H9 (cell line): ENCODE results near the gene NLE1. TPM values are rescaled to one million over a fixed set of nuclear protein-coding genes. Genes with fewer than 3 reads are reported as not detected.
A peak's percentile ranks its signal among the peaks of the same experiment; 100 is the strongest.

Source experiments
- DNase-seq: peaks from one replicate; pipeline ENCODE4 v3.0.0-alpha.2; 2017
- H2AFZ ChIP-seq: one replicate; pipeline ENCODE4 v1.6.1; 2013; ENCODE audit warnings: mild to moderate bottlenecking, low read length, control low read depth, moderate library complexity
- H2AK5ac ChIP-seq: 2 replicates; pipeline ENCODE4 v1.6.1; 2013; ENCODE audit warnings: low read length, control low read depth, mixed read lengths; ENCODE audit not compliant: insufficient read length
- H2BK120ac ChIP-seq: one replicate; pipeline ENCODE4 v1.6.1; 2013; ENCODE audit warnings: low read depth, mild to moderate bottlenecking, low read length, control low read depth, inconsistent platforms; ENCODE audit not compliant: poor library complexity, severe bottlenecking
- H2BK12ac ChIP-seq: 2 replicates; pipeline ENCODE4 v1.6.1; 2013; ENCODE audit warnings: low read length, control low read depth, mixed read lengths, low read depth; ENCODE audit not compliant: insufficient read length
- H2BK15ac ChIP-seq: 2 replicates; pipeline ENCODE4 v1.6.1; 2013; ENCODE audit warnings: low read depth, low read length, control low read depth
- H2BK20ac ChIP-seq: one replicate; pipeline ENCODE4 v1.6.1; 2013; ENCODE audit warnings: low read depth, mild to moderate bottlenecking, low read length, control low read depth, inconsistent platforms; ENCODE audit not compliant: poor library complexity, severe bottlenecking
- H2BK5ac ChIP-seq: 2 replicates; pipeline ENCODE4 v1.6.1; 2013; ENCODE audit warnings: low read length, control low read depth, mixed read lengths; ENCODE audit not compliant: insufficient read length
- H3K14ac ChIP-seq: 2 replicates; pipeline ENCODE4 v1.6.1; 2013; ENCODE audit warnings: low read length, control low read depth; ENCODE audit not compliant: insufficient read depth
- H3K18ac ChIP-seq: 2 replicates; pipeline ENCODE4 v1.6.1; 2013; ENCODE audit warnings: low read depth, mild to moderate bottlenecking, mixed read lengths, low read length, control low read depth; ENCODE audit not compliant: insufficient read length
- H3K23ac ChIP-seq: 2 replicates; pipeline ENCODE4 v1.6.1; 2013; ENCODE audit warnings: low read length, control low read depth, mixed read lengths, low read depth; ENCODE audit not compliant: insufficient read length
- H3K23me2 ChIP-seq: 2 replicates; pipeline ENCODE4 v1.6.1; 2013; ENCODE audit warnings: low read depth, mild to moderate bottlenecking, mixed read lengths, low read length, control low read depth; ENCODE audit not compliant: insufficient read length, poor library complexity, severe bottlenecking
- H3K27ac ChIP-seq: 2 replicates; pipeline ENCODE4 v1.5.1; 2013; ENCODE audit warnings: low read length, control low read depth, mixed read lengths, low read depth; ENCODE audit not compliant: insufficient read length
- H3K27me3 ChIP-seq: 2 replicates; pipeline ENCODE4 v1.6.1; 2013; ENCODE audit warnings: low read length, control low read depth, inconsistent platforms; ENCODE audit not compliant: insufficient read depth
- H3K4ac ChIP-seq: 2 replicates; pipeline ENCODE4 v1.6.1; 2013; ENCODE audit warnings: low read depth, mild to moderate bottlenecking, control low read depth, inconsistent platforms, low read length, moderate library complexity
- H3K4me1 ChIP-seq: 2 replicates; pipeline ENCODE4 v1.6.1; 2013; ENCODE audit warnings: low read length, control low read depth, inconsistent platforms; ENCODE audit not compliant: insufficient read depth
- H3K4me2 ChIP-seq: 2 replicates; pipeline ENCODE4 v1.6.1; 2013; ENCODE audit warnings: low read length, control low read depth, mixed read lengths; ENCODE audit not compliant: insufficient read length, insufficient read depth
- H3K56ac ChIP-seq: 2 replicates; pipeline ENCODE4 v1.6.1; 2013; ENCODE audit warnings: low read depth, mild to moderate bottlenecking, mixed read lengths, low read length, control low read depth; ENCODE audit not compliant: insufficient read length
- H3K79me1 ChIP-seq: 2 replicates; pipeline ENCODE4 v1.6.1; 2013; ENCODE audit warnings: low read depth, mild to moderate bottlenecking, moderate library complexity, low read length, control low read depth, inconsistent platforms; ENCODE audit not compliant: insufficient read depth, poor library complexity, severe bottlenecking
- H3K79me2 ChIP-seq: 2 replicates; pipeline ENCODE4 v1.6.1; 2013; ENCODE audit warnings: low read length, control low read depth, inconsistent platforms; ENCODE audit not compliant: insufficient read depth
- H3K9ac ChIP-seq: 2 replicates; pipeline ENCODE4 v1.6.1; 2013; ENCODE audit warnings: low read length, control low read depth, mixed read lengths; ENCODE audit not compliant: insufficient read length; ENCODE audit errors: extremely low read depth
- H3K9me3 ChIP-seq: one replicate; pipeline ENCODE4 v1.6.1; 2013; ENCODE audit warnings: low read depth, low read length, inconsistent platforms; ENCODE audit not compliant: control insufficient read depth
- H3T11ph ChIP-seq: one replicate; pipeline ENCODE4 v1.6.1; 2013; ENCODE audit warnings: mild to moderate bottlenecking, low read length, control low read depth, inconsistent platforms
- H4K20me1 ChIP-seq: one replicate; pipeline ENCODE4 v1.6.1; 2013; ENCODE audit not compliant: control insufficient read depth, insufficient read length, insufficient read depth
- H4K5ac ChIP-seq: 2 replicates; pipeline ENCODE4 v1.6.1; 2013; ENCODE audit warnings: low read depth, mild to moderate bottlenecking, mixed read lengths, low read length, control low read depth; ENCODE audit not compliant: insufficient read length
- H4K8ac ChIP-seq: replicated peaks from 2 replicates; pipeline ENCODE4 v1.6.1; 2013; ENCODE audit warnings: low read length, control low read depth, mixed read lengths, low read depth; ENCODE audit not compliant: insufficient read length
- H4K91ac ChIP-seq: 2 replicates; pipeline ENCODE4 v1.6.1; 2013; ENCODE audit warnings: low read depth, mild to moderate bottlenecking, moderate library complexity, mixed read lengths, low read length, control low read depth; ENCODE audit not compliant: insufficient read length
- H3K27ac Mint-ChIP-seq, 3 experiments: 2 replicates in 2 of 3; 3 replicates in 1 of 3; pipeline ENCODE4 v1.8.0; 2020 to 2021; ENCODE audit warnings: mixed read lengths in 3 of 3, mild to moderate bottlenecking in 1 of 3, moderate library complexity in 1 of 3
- H3K27me3 Mint-ChIP-seq: 2 replicates; pipeline ENCODE4 v1.8.0; 2021; ENCODE audit warnings: low read depth, mild to moderate bottlenecking, moderate library complexity, mixed read lengths
- H3K36me3 Mint-ChIP-seq, 3 experiments: 2 replicates in 2 of 3; 3 replicates in 1 of 3; pipeline ENCODE4 v1.8.0; 2020 to 2021; ENCODE audit warnings: low read depth in 3 of 3, mixed read lengths in 3 of 3; ENCODE audit not compliant: insufficient read depth in 1 of 3
- H3K4me1 Mint-ChIP-seq, 2 experiments: 2 replicates each; pipeline ENCODE4 v1.8.0; 2020; ENCODE audit warnings: mixed read lengths in 2 of 2
- H3K4me3 Mint-ChIP-seq, 2 experiments: 2 replicates in 1 of 2; 3 replicates in 1 of 2; pipeline ENCODE4 v1.8.0; 2020 to 2021; ENCODE audit warnings: mild to moderate bottlenecking in 2 of 2, mixed read lengths in 2 of 2, moderate library complexity in 1 of 2
- H3K9me3 Mint-ChIP-seq, 2 experiments: 2 replicates in 1 of 2; 3 replicates in 1 of 2; pipeline ENCODE4 v1.8.0; 2020; ENCODE audit warnings: mild to moderate bottlenecking in 2 of 2, mixed read lengths in 2 of 2, moderate library complexity in 1 of 2
- WGBS: extraction: QIAGEN DNeasy Blood & Tissue Kit; methylation state at CpG from one replicate; pipeline ENCODE4 v1.1.7; 2013; ENCODE audit warnings: missing lambda C conversion rate, low lambda C conversion rate, mixed read lengths; ENCODE audit not compliant: insufficient read length; ENCODE audit errors: extremely low coverage; 5-methylcytosine and 5-hydroxymethylcytosine counted together
- total RNA-seq: library from RNA; stranded (reverse); gene quantifications from 2 replicates; pipeline ENCODE4 v1.2.1, GENCODE V29; 2021
- TF ChIP-seq, protein P1 (sequence below): fragments of 200-600 bp; sonication (generic); conservative IDR thresholded peaks from 3 replicates; pipeline ENCODE4 v1.8.0; 2021; ENCODE audit warnings: antibody characterized with exemption, mild to moderate bottlenecking

NLE1 gene
- total RNA-seq, 1 experiment from 2014 or later = 43.9 TPM

DNA sequence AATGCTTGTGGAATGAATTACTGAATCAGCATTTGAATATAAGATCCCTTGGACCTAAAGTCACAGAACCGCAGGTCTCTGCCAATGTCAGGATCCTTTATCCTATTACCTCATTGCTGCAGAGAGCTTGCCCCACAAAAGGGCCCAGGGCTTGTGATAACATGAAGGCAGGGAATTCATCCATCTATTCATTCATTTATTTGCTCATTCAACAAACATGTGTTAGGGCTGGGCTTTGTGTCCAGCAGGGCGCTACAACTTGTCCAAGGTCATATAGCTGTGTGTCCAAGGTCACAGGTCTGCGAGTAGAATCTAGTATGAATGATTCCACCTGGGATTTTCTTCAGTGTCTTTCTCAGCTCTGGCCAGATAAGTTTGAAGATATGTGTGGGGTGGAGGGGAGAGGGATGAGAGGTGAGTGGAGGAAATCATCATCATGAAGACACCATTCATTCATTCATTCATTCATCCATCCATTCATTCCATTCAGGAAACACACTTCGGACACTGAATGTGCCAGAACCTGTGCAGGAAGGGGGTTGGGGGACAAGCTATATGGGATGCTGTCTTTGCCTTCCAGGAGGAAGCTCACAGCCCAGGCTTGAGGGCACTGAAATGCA, 4.2 kb upstream of the NLE1 start:
- Histone ChIP-seq H2AFZ (no peak overlapping the region), H3K79me1 (no peaks in the 10 kb centered on the region), H3K23ac (no peak overlapping the region), H3K27ac (no peak overlapping the region), H2AK5ac (no peak overlapping the region), H4K5ac (no peak overlapping the region), H3K9ac (no peak overlapping the region), H3K4me1 (no peaks in the 10 kb centered on the region), H3K27me3 (no peaks in the 10 kb centered on the region), H2BK5ac (no peak overlapping the region), H3K14ac (no peak overlapping the region), H2BK15ac (no peak overlapping the region), H2BK12ac (no peak overlapping the region), H3K18ac (no peak overlapping the region), H3K9me3 (no peaks in the 10 kb centered on the region), H3K4ac (no peak overlapping the region), H4K91ac (no peak overlapping the region), H2BK120ac (no peak overlapping the region), H3K23me2 (no peaks in the 10 kb centered on the region), H2BK20ac (no peak overlapping the region), H3K56ac (no peak overlapping the region), H4K20me1 (no peaks in the 10 kb centered on the region), H3K79me2 (peaks cover 4% of the 10 kb centered on the region; the same call in 1 of the 2 replicates), H3K4me2 (no peak overlapping the region), H3T11ph (no peak overlapping the region), H4K8ac (no peak overlapping the region)
- peak overlapping the region in 1 of 3 experiments; percentile 67; a peak in 1 of 7 replicates for H3K27ac Mint-ChIP-seq
- WGBS = no CpG with 5 or more reads among the region's 4 CpGs
- peaks cover 8 to 22% of the 10 kb centered on the region in 2 experiments for H3K4me1 Mint-ChIP-seq
- H3K27me3 Mint-ChIP-seq = peaks cover 4% of the 10 kb centered on the region
- TF ChIP-seq, protein P1, sequence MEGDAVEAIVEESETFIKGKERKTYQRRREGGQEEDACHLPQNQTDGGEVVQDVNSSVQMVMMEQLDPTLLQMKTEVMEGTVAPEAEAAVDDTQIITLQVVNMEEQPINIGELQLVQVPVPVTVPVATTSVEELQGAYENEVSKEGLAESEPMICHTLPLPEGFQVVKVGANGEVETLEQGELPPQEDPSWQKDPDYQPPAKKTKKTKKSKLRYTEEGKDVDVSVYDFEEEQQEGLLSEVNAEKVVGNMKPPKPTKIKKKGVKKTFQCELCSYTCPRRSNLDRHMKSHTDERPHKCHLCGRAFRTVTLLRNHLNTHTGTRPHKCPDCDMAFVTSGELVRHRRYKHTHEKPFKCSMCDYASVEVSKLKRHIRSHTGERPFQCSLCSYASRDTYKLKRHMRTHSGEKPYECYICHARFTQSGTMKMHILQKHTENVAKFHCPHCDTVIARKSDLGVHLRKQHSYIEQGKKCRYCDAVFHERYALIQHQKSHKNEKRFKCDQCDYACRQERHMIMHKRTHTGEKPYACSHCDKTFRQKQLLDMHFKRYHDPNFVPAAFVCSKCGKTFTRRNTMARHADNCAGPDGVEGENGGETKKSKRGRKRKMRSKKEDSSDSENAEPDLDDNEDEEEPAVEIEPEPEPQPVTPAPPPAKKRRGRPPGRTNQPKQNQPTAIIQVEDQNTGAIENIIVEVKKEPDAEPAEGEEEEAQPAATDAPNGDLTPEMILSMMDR = no peak
- DNase-seq = no peak
- no peaks in the 10 kb centered on the region; a peak in 1 of 7 replicates for H3K36me3 Mint-ChIP-seq
- no peak overlapping the region for H3K4me3 Mint-ChIP-seq
- no peaks in the 10 kb centered on the region; a peak in 1 of 5 replicates for H3K9me3 Mint-ChIP-seq
